Mesenteric fat pad (tissue), 1 donor: ENCODE data around the gene EHD2. TPM values are rescaled to one million over a fixed set of nuclear protein-coding genes. Genes with fewer than 3 reads are reported as not detected.
"Not testable (repeated sequence)": the region's sequence is repeated elsewhere in the genome, so short reads cannot be mapped to it uniquely, and the experiment has no call there.

Source experiments
- DNase-seq: peaks from one replicate; pipeline ENCODE4 v3.0.0-alpha.2; 2020; ENCODE audit warnings: low spot score
- long read RNA-seq: library from polyadenylated mRNA; unstranded; transcript quantifications from one replicate; pipeline ENCODE4 v2.0.0, GENCODE V29; 2020
- total RNA-seq: library from RNA; stranded (reverse); fragmentation: NEBNext Ultra II Directional; extraction: Animal tissue kit (Norgen Biotek cat#: 25700); gene quantifications from one replicate; pipeline ENCODE4 v1.2.1, GENCODE V29; 2021
- donor health status: DM: yes; HTN: yes; CAD: no.

Gene EHD2
- total RNA-seq = 327 TPM
- long read RNA-seq, partial matches to known transcripts = 10 of 108 reads
- long read RNA-seq, other reads (novel, unspliced or antisense) = 98 of 108 reads

- no peak for DNase-seq
Measured at GRCh38 chr19:47713046-47714021, at the start of gene EHD2. Gene EHD2, plus strand, starts transcription at chr19:47713422. Its CDS starts 3,191 bp downstream, at chr19:47716613.

- DNase-seq = no peak
Measured at GRCh38 chr19:47663435-47663910, 49.7 kb upstream of the EHD2 start.

- DNase-seq = no peak
Measured at GRCh38 chr19:47663911-47664771, 49.1 kb upstream of the EHD2 start.

GRCh38 chr19:47668556-47668955, 44.7 kb upstream of the EHD2 start:
- not testable (repeated sequence) for DNase-seq

- DNase-seq = no peak
Measured at GRCh38 chr19:47670736-47671135, 42.5 kb upstream of the EHD2 start.

GRCh38 chr19:47671499-47671898, 41.7 kb upstream of the EHD2 start:
- no peak for DNase-seq

- DNase-seq = no peak
Measured at GRCh38 chr19:47673426-47673825, 39.8 kb upstream of the EHD2 start.

GRCh38 chr19:47674548-47674947, 38.7 kb upstream of the EHD2 start:
- DNase-seq = no peak

- DNase-seq = no peak
Measured at GRCh38 chr19:47675271-47675670, 38.0 kb upstream of the EHD2 start.

- DNase-seq = no peak
Measured at GRCh38 chr19:47675859-47676258, 37.4 kb upstream of the EHD2 start.

GRCh38 chr19:47676811-47677210, 36.4 kb upstream of the EHD2 start:
- DNase-seq = no peak

- no peak for DNase-seq
Measured at GRCh38 chr19:47679251-47679900, 33.8 kb upstream of the EHD2 start.

- DNase-seq = no peak
Measured at GRCh38 chr19:47679922-47680857, 33.0 kb upstream of the EHD2 start.

- DNase-seq = no peak
Measured at GRCh38 chr19:47680858-47681332, 32.3 kb upstream of the EHD2 start.

GRCh38 chr19:47681388-47681787, 31.8 kb upstream of the EHD2 start:
- DNase-seq = no peak

- no peak for DNase-seq
Measured at GRCh38 chr19:47681936-47682335, 31.3 kb upstream of the EHD2 start.

GRCh38 chr19:47682939-47683338, 30.3 kb upstream of the EHD2 start:
- DNase-seq = no peak

GRCh38 chr19:47686679-47687450, 26.4 kb upstream of the EHD2 start:
- DNase-seq = no peak

GRCh38 chr19:47687906-47688305, 25.3 kb upstream of the EHD2 start:
- DNase-seq = no peak
